ENCODE results near the gene TRIOBP.

The TRIOBP gene

DNA sequence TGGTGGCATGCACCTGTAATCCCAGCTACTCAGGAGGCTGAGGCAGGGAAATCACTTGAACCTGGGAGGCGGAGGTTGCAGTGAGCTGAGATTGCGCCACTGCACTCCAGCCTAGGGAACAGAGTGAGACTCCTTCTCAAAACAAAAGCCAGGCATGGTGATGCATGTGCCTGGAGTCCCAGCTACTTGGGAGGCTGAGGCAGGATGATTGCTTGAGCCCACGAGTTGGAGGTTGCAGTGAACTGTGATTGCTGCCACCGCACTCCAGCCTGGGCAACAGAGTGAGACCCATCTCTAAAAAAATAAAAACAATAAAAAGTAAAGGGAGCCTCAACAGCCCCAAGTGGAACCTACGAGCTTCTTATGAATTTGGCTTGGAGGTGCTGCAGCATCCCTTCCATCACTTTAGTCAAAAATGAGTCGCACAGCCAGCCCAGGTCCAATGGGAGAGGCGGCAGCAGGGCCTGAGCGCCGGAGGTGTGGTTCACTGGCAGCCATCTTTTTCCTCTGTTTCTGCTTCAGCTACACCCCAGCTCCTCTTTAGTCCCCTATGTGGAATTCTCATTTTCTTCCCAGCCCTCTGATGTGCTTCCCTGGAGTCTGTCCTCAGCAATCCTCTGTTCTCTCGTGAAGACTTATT lies 81.6 kb downstream of the TRIOBP start:
- no peaks in the 10 kb centered on the region for H3K36me3 ChIP-seq
- TF ChIP-seq, protein P1, sequence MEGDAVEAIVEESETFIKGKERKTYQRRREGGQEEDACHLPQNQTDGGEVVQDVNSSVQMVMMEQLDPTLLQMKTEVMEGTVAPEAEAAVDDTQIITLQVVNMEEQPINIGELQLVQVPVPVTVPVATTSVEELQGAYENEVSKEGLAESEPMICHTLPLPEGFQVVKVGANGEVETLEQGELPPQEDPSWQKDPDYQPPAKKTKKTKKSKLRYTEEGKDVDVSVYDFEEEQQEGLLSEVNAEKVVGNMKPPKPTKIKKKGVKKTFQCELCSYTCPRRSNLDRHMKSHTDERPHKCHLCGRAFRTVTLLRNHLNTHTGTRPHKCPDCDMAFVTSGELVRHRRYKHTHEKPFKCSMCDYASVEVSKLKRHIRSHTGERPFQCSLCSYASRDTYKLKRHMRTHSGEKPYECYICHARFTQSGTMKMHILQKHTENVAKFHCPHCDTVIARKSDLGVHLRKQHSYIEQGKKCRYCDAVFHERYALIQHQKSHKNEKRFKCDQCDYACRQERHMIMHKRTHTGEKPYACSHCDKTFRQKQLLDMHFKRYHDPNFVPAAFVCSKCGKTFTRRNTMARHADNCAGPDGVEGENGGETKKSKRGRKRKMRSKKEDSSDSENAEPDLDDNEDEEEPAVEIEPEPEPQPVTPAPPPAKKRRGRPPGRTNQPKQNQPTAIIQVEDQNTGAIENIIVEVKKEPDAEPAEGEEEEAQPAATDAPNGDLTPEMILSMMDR (IDR thresholded peaks at IDR 0.05; ENCODE audit: low read depth, low read length), result no peak

DNA sequence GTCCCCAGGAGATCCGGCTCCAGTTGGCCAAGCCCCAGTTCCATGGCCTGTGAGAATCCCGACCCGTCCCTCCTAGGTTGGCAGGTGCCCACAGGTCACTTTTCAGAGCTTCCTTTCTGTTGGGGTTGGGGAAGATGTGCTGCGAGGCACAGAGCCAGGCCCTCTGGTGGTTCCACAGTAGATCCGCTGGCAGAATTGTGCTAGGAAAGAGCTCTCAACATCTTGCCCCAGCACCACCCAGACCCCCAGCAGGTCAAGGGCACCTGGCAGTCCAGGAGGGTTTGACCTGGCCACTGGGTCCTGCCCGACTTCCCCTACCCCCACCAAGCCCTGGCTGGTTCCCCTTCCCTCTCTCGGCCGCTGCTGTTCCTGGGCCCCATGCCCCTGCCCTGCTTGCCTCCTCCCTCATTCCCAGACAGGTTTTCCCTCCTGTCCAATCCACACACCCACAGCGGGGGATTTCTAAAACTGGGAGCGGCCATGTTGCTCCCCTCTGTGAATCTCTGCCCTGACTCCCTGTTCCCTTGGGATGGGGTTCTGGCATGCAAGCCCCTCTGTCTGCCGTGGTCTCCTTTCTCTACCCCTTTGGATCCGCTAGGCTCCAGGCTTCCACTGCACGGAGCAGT lies 84.7 kb downstream of the TRIOBP start:
- H3K36me3 ChIP-seq, result no peaks in the 10 kb centered on the region
- no peak overlapping the region for H3K27ac ChIP-seq
- no peaks in the 10 kb centered on the region for H3K9me3 ChIP-seq (ENCODE audit: severe bottlenecking)
- no peaks in the 10 kb centered on the region for H3K27me3 ChIP-seq (ENCODE audit: insufficient read depth, low read depth, severe bottlenecking)
- TF ChIP-seq, protein P1 (IDR thresholded peaks at IDR 0.05; ENCODE audit: low read depth, low read length), result peak; percentile 57
- no peak for DNase-seq
- H3K4me3 ChIP-seq (ENCODE audit: low read depth, low read length), result no peak overlapping the region

More for the DNA sequence above, 81.6 kb downstream of the TRIOBP start:
- no peak for DNase-seq
- Histone ChIP-seq H3K4me3 (ENCODE audit: low read depth, low read length) (no peak overlapping the region), H3K9me3 (ENCODE audit: severe bottlenecking) (no peaks in the 10 kb centered on the region), H3K27ac (no peak overlapping the region), H3K27me3 (ENCODE audit: insufficient read depth, low read depth, severe bottlenecking) (no peaks in the 10 kb centered on the region)

DNA sequence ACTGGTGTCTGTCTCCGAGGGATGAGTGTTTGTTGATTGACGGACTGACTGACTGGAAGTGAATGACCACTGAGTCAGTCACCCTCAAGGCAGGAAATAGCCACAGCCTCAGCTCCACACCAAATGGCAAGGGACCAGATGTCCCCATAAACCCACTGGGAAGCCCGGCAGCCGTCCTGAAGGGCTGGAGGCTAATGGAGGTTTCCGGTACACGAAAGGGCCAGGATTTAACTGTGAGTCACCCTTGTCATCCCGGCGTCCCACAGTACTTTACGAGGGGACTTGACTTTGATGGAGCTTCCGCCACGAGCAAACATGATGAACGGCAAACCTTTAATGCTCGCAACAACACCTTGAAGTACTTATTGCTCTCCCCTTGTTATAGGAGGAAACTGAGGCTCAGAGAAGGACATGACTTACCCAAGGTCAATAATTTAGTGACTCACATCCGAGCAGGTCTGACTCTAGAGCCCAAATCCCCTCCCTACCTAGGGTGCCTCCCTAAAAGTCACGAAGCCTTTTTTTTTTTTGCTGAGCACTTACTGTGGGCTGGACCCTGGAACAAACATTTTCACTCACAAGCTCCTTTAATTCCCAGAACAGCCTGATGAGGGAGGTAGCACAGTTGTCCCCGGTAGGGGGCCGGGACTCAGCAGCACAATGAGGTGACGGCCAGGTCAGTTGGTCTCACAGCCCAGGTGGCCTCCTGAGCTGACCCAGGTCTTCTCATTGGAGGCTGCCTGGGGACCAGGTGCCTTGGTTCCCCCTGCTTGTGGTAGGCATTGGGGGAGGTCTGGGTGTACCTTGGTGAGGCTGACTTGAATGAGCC lies 85.7 kb downstream of the TRIOBP start:
- no peak overlapping the region for H3K4me3 ChIP-seq (ENCODE audit: low read depth, low read length)
- H3K27me3 ChIP-seq (ENCODE audit: insufficient read depth, low read depth, severe bottlenecking), result no peaks in the 10 kb centered on the region
- H3K36me3 ChIP-seq, result no peaks in the 10 kb centered on the region
- TF ChIP-seq, protein P1 (IDR thresholded peaks at IDR 0.05; ENCODE audit: low read depth, low read length), result peak; percentile 51; the same call in 1 of the 2 replicates
- no peak overlapping the region for H3K27ac ChIP-seq
- peak; percentile 48 for DNase-seq
- no peaks in the 10 kb centered on the region for H3K9me3 ChIP-seq (ENCODE audit: severe bottlenecking)

DNA sequence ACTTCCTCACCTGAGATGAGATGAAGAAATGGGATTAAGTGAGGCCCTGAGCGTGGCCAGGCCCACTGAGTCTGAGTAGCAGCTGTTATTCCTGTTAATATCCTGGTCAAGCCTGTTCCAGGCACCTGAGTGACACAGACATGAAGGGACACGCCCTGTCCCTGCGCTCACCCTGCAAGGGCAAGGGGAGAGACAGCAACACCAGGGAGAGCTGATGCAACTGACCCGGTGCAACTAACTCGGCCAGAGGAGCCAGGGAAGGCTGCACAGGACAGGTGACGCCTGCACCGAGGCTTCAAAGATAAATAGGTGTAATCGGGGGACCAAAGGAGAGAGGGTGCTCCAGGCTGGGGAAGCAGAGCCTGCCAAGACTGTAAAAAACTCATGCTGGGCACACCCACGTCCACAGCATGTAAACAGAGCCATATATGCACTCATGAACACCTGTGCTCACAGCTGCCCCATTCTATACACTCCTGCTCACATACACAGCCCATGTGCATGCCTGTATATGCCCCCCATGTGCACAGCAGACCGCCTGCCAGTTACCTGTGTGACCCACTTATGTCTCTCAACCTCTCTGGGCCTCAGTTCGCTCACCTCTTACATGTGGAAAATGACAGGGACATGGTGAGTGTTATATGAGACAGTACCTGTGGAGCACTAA lies 88.1 kb downstream of the TRIOBP start:
- TF ChIP-seq, protein P1 (IDR thresholded peaks at IDR 0.05; ENCODE audit: low read depth, low read length), result no peak
- Histone ChIP-seq H3K27me3 (ENCODE audit: insufficient read depth, low read depth, severe bottlenecking) (no peaks in the 10 kb centered on the region), H3K4me3 (ENCODE audit: low read depth, low read length) (no peak overlapping the region), H3K36me3 (no peaks in the 10 kb centered on the region), H3K9me3 (ENCODE audit: severe bottlenecking) (no peaks in the 10 kb centered on the region), H3K27ac (peak overlapping the region; percentile 52)
- DNase-seq, result peak; percentile 74

DNA sequence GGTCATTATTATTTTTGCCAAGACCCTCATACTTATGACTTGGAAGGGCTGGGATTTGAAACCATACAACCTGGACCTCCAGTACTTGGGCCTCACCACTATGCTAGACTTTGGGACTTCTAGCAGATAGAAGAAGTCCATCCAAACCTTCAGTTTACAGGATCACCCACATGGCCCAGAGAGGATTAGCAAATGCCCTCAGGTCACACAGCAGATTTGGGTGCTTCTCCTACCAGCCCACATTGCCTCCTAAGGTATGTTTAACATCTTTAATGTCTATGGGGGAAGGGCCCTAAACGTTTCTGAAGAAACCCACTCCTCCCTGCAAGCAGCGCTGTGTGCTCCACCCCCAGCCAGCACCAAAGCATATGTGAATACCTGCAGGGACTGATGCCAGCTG lies 93.4 kb downstream of the TRIOBP start:
- H3K9me3 ChIP-seq (ENCODE audit: severe bottlenecking), result no peaks in the 10 kb centered on the region
- DNase-seq, result no peak
- TF ChIP-seq, protein P1 (IDR thresholded peaks at IDR 0.05; ENCODE audit: low read depth, low read length), result no peak
- H3K27ac ChIP-seq, result no peak overlapping the region
- H3K27me3 ChIP-seq (ENCODE audit: insufficient read depth, low read depth, severe bottlenecking), result no peaks in the 10 kb centered on the region
- no peaks in the 10 kb centered on the region for H3K36me3 ChIP-seq
- no peak overlapping the region for H3K4me3 ChIP-seq (ENCODE audit: low read depth, low read length)

Data from WERI-Rb-1 (cell line).